Endometrium (tissue), 2 donors: ENCODE data around the gene CD163L1.
"Not testable (repeated sequence)": the region's sequence is repeated elsewhere in the genome, so short reads cannot be mapped to it uniquely, and the experiment has no call there.

Experiments used
- FAIRE-seq: peaks from 2 replicates; lab custom pipeline; 2012; peaks lifted over from hg19 to GRCh38; lab: Jason Lieb, UNC
- donor health status: control.
- donor health status: control.

Gene CD163L1

GRCh38 chr12:7444076-7444475 lies at the start of gene CD163L1:
TSS of gene CD163L1 (minus strand) at chr12:7444153. CDS start at chr12:7444127, 26 bp downstream.
- FAIRE-seq, result no peak

- FAIRE-seq, result no peak
Measured at GRCh38 chr12:7493006-7493405, 49.1 kb upstream of the CD163L1 start.

GRCh38 chr12:7486512-7486911 lies 42.6 kb upstream of the CD163L1 start:
- no peak for FAIRE-seq

GRCh38 chr12:7485095-7485494 lies 41.1 kb upstream of the CD163L1 start:
- no peak for FAIRE-seq

- FAIRE-seq, result no peak
Measured at GRCh38 chr12:7483343-7483742, 39.4 kb upstream of the CD163L1 start.

GRCh38 chr12:7479771-7480170 lies 35.8 kb upstream of the CD163L1 start:
- no peak for FAIRE-seq

- FAIRE-seq, result no peak
Measured at GRCh38 chr12:7472060-7472459, 28.1 kb upstream of the CD163L1 start.

- no peak for FAIRE-seq
Measured at GRCh38 chr12:7460375-7461259, 16.7 kb upstream of the CD163L1 start.

- FAIRE-seq, result no peak
Measured at GRCh38 chr12:7459973-7460372, 16.0 kb upstream of the CD163L1 start.

GRCh38 chr12:7451756-7452155 lies 7.8 kb upstream of the CD163L1 start:
- FAIRE-seq, result no peak

GRCh38 chr12:7450667-7451066 lies 6.7 kb upstream of the CD163L1 start:
- FAIRE-seq, result no peak

GRCh38 chr12:7448099-7448498 lies 4.1 kb upstream of the CD163L1 start:
- no peak for FAIRE-seq

GRCh38 chr12:7444537-7444936 lies 584 bp upstream of the CD163L1 start:
- FAIRE-seq, result no peak

- no peak for FAIRE-seq
Measured at GRCh38 chr12:7441216-7441615, 2.7 kb downstream of the CD163L1 start.

- FAIRE-seq, result no peak
Measured at GRCh38 chr12:7439579-7440505, 4.1 kb downstream of the CD163L1 start.

- not testable (repeated sequence) for FAIRE-seq
Measured at GRCh38 chr12:7438291-7438995, 5.5 kb downstream of the CD163L1 start.

- not testable (repeated sequence) for FAIRE-seq
Measured at GRCh38 chr12:7437494-7437893, 6.5 kb downstream of the CD163L1 start.

- FAIRE-seq, result no peak
Measured at GRCh38 chr12:7434670-7435069, 9.3 kb downstream of the CD163L1 start.

- FAIRE-seq, result no peak
Measured at GRCh38 chr12:7433276-7433822, 10.6 kb downstream of the CD163L1 start.

GRCh38 chr12:7431993-7432685 lies 11.8 kb downstream of the CD163L1 start:
- no peak for FAIRE-seq

GRCh38 chr12:7411343-7411742 lies 32.6 kb downstream of the CD163L1 start:
- FAIRE-seq, result no peak
